GM19324 (cell line): Measurements from ENCODE around the gene ZNF217.
"Not testable (repeated sequence)": the region's sequence is repeated elsewhere in the genome, so short reads cannot be mapped to it uniquely, and the experiment has no call there.

ENCODE experiments used
- ATAC-seq: cut with Tn5 transposase; IDR thresholded peaks from one replicate; pipeline ENCODE4 v1.9.1; 2021; ENCODE audit warnings: mild to moderate bottlenecking, moderate library complexity; ENCODE audit not compliant: unreplicated experiment, low FRiP score

Gene ZNF217

GRCh38 chr20:53593466-53594007, at the start of gene ZNF217:
ZNF217 (minus strand) TSS chr20:53593839; CDS start chr20:53582826, 11,013 bp downstream.
- ATAC-seq, result peak; percentile 34

GRCh38 chr20:53643031-53643832, 49.6 kb upstream of the ZNF217 start:
- ATAC-seq, result peak; percentile 89

- peak; percentile 43 for ATAC-seq
These were observed 48.8 kb upstream of the ZNF217 start for GRCh38 chr20:53642196-53643030.

- no peak for ATAC-seq
These were observed 46.2 kb upstream of the ZNF217 start for GRCh38 chr20:53639647-53640440.

- no peak for ATAC-seq
These were observed 45.5 kb upstream of the ZNF217 start for GRCh38 chr20:53639128-53639527.

- not testable (repeated sequence) for ATAC-seq
These were observed 43.7 kb upstream of the ZNF217 start for GRCh38 chr20:53637310-53637709.

GRCh38 chr20:53636540-53637097, 43.0 kb upstream of the ZNF217 start:
- ATAC-seq, result no peak

- no peak for ATAC-seq
These were observed 41.6 kb upstream of the ZNF217 start for GRCh38 chr20:53635221-53635620.

- no peak for ATAC-seq
These were observed 38.4 kb upstream of the ZNF217 start for GRCh38 chr20:53631909-53632662.

- no peak for ATAC-seq
These were observed 35.8 kb upstream of the ZNF217 start for GRCh38 chr20:53629436-53629835.

- not testable (repeated sequence) for ATAC-seq
These were observed 35.1 kb upstream of the ZNF217 start for GRCh38 chr20:53628758-53629157.

GRCh38 chr20:53628076-53628475, 34.4 kb upstream of the ZNF217 start:
- no peak for ATAC-seq

GRCh38 chr20:53627001-53627400, 33.4 kb upstream of the ZNF217 start:
- ATAC-seq, result not testable (repeated sequence)

GRCh38 chr20:53626584-53626983, 32.9 kb upstream of the ZNF217 start:
- ATAC-seq, result no peak

- ATAC-seq, result no peak
These were observed 31.9 kb upstream of the ZNF217 start for GRCh38 chr20:53625311-53626129.

- ATAC-seq, result not testable (repeated sequence)
These were observed 31.2 kb upstream of the ZNF217 start for GRCh38 chr20:53624927-53625250.

GRCh38 chr20:53623454-53624211, 30.0 kb upstream of the ZNF217 start:
- peak; percentile 60 for ATAC-seq

GRCh38 chr20:53623134-53623453, 29.5 kb upstream of the ZNF217 start:
- ATAC-seq, result no peak
